ENCODE measurements around the gene PTPRR.
A peak's percentile ranks its signal among the peaks of the same experiment; 100 is the strongest.

The PTPRR gene, protein sequence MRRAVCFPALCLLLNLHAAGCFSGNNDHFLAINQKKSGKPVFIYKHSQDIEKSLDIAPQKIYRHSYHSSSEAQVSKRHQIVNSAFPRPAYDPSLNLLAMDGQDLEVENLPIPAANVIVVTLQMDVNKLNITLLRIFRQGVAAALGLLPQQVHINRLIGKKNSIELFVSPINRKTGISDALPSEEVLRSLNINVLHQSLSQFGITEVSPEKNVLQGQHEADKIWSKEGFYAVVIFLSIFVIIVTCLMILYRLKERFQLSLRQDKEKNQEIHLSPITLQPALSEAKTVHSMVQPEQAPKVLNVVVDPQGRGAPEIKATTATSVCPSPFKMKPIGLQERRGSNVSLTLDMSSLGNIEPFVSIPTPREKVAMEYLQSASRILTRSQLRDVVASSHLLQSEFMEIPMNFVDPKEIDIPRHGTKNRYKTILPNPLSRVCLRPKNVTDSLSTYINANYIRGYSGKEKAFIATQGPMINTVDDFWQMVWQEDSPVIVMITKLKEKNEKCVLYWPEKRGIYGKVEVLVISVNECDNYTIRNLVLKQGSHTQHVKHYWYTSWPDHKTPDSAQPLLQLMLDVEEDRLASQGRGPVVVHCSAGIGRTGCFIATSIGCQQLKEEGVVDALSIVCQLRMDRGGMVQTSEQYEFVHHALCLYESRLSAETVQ

GRCh38 chr12:70920251-70920851, at the start of gene PTPRR:
PTPRR (minus strand) TSS chr12:70920738; CDS start chr12:70920390, 348 bp downstream.
- peak; percentile 10 for DNase-seq

- DNase-seq: no peak
Observed at GRCh38 chr12:70966996-70967790, 46.7 kb upstream of the PTPRR start.

- DNase-seq: no peak
Observed at GRCh38 chr12:70966046-70966445, 45.5 kb upstream of the PTPRR start.

GRCh38 chr12:70964867-70965510, 44.5 kb upstream of the PTPRR start:
- no peak for DNase-seq

DNA sequence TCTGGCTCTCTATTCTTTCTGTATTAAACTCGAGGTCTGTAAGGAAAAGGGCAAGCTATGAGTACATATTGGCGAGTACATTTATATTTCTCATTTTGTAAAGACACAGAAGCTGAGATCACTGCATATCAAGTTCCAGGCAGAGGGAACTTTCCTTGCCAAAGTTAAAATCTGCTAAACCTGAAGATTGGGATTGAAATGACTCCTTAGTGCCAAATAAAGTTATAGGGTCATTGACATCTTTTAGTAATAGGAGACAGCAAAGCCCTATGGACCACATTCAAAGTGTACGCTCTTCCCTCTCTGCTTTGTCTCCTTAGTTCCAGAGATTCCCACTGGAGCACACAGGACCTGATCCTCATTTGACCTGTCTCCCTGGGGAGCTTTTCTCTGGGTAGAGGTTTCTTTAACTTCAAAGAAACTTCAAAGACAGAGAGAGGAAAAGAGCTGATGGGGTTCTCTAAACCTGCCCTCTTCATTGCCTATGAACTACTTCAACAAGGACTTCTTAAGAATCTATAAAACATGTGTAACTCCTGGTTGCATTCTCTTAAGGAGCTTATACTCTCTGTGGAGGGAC, 42.6 kb upstream of the PTPRR start:
- no peak for DNase-seq

GRCh38 chr12:70962226-70962794, 41.8 kb upstream of the PTPRR start:
- no peak for DNase-seq

- no peak for DNase-seq
Observed at GRCh38 chr12:70960484-70960883, 39.9 kb upstream of the PTPRR start.

DNA sequence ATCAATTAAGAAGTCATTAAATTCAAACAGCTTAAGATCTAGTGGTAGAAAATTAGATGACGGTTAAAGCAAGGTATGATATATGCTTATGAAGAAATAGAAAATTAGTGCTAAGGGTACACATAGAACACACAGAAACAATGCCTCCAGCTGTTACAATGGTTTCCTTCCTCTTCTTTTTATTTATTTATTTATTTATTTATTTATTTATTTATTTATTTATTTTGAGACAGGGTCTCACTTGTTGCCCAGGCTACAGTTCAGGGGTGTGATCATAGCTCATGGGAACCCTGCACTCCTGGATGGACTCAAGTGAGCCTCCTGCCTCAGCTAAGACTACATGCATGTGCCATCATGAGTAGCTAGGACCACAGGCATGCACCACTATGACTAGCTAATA, 34.9 kb upstream of the PTPRR start:
- DNase-seq: no peak

- DNase-seq: no peak
Observed at GRCh38 chr12:70950451-70950850, 29.9 kb upstream of the PTPRR start.

GRCh38 chr12:70948976-70949336, 28.4 kb upstream of the PTPRR start:
- no peak for DNase-seq

DNA sequence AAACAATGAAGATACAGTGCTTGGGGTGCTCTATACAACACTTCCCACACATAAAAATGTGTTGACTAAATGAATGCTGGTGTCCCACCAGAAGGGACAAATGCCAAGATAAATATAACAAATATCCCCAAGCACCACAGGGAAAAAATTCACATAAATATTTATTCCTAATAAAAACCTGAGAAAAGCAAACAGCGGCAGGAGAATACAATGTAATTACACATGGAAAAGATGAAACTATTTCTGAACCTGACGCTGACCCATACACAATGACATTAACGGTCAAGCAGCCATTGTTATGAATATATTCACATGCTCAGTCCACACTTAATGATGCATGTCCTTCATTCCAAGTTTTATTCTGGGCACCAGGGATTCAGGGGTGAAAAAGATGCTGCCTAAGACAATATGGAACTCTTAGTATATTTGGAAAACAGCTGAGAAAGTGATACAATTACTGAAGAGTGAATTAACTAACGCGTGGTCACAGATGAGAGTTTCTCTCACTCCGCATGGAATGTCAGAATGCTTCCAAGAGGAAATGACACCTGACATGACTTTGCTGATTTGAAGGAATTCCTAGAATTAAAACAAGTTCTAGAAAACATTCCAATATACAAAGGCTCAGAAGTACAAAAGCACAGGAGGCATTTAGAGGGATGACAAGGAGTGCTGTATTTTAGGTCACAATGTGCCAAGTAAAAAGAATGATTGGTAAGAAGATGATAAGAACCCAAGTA, 27.9 kb upstream of the PTPRR start:
- DNase-seq: no peak

GRCh38 chr12:70936203-70936813, 15.8 kb upstream of the PTPRR start:
- no peak for DNase-seq

GRCh38 chr12:70933133-70933532, 12.6 kb upstream of the PTPRR start:
- DNase-seq: no peak

DNA sequence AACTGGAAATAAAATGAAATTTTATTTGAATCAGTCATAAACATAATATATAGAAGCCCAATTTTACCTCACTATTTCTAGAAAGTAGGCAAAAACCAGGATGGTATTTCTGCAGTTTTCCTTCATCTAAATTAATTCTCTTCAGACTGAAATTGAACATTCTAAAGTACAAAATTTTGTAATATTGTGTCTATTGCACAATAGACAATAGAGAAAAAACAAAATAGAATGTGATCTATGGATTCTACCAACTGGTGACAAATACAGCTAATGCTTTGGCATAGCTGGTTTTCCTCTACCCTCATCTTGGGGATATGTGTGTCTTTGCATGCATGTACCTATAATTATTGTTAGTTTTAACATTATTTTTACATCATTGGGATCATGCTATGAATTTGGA, 8.5 kb upstream of the PTPRR start:
- DNase-seq: no peak

GRCh38 chr12:70928071-70928470, 7.5 kb upstream of the PTPRR start:
- no peak for DNase-seq

GRCh38 chr12:70927356-70927755, 6.8 kb upstream of the PTPRR start:
- DNase-seq: no peak

- no peak for DNase-seq
Observed at GRCh38 chr12:70925539-70925938, 5.0 kb upstream of the PTPRR start.

- no peak for DNase-seq
Observed at GRCh38 chr12:70920891-70921290, 353 bp upstream of the PTPRR start.

DNA sequence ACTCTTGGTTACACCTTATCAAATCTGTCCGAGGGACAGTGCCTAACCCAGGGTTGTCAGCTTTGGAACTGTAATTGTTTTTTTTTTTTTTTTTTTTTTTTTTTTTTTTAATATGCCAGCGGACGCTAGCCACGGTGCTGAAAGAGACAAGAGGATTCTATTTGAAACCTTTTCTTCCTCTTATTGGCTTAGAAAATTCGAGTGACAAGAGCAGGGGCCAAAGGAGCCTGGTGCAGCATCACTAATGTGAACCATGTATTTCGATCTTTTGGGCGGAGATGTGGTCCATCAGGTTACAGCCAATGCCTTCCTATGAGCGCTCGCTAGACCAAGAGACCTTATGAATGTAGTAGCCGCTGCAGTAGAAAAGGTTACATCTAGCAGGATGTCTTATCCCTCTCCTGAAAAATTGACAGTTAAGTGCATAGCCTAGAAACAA, 922 bp downstream of the PTPRR start:
- DNase-seq: no peak

GRCh38 chr12:70919176-70919575, 1.4 kb downstream of the PTPRR start:
- no peak for DNase-seq

DNA sequence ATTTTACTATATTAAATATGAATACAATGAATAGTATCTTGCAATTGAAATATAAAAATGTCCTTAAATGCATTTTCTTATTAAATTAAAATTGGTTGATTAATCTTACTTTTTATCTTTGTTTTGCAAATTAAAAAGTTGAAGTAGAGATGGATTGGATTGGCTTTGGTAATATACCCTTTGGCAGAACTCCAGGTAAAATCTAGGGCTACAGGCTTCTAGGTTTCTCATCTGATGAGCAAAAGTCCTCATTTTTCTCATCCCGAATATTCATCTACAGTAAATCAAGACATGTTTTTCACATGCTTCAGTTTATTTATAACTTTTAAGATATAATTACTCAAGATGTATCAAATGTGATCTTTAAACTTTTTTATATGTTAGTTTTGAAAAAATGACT, 2.2 kb downstream of the PTPRR start:
- no peak for DNase-seq

Data from NCI-H1092 (cell line).